HepG2 (cell line): Measurements from ENCODE around the gene TBX6. TPM values are rescaled to one million over a fixed set of nuclear protein-coding genes. Genes with fewer than 3 reads are reported as not detected.

Source experiments
- AHDC1 ChIP-seq: sonication (generic); formaldehyde crosslinking; IDR thresholded peaks from 2 replicates; pipeline ENCODE4 v1.5.1; 2020; ENCODE audit warnings: mild to moderate bottlenecking, missing genetic modification reagents, borderline replicate concordance
- MAZ ChIP-seq, 2 experiments: sonication (generic) in 1 of 2; formaldehyde crosslinking in 1 of 2; IDR thresholded peaks; 2 replicates each; pipeline versions ENCODE4 v1.5.0 to v1.6.1; 2012 to 2020; ENCODE audit warnings: low read depth in 2 of 2, mild to moderate bottlenecking in 2 of 2, borderline replicate concordance in 1 of 2, improper control_type of control experiment in 1 of 2, low read length in 1 of 2, missing genetic modification reagents in 1 of 2, moderate library complexity in 1 of 2
- NFAT5 ChIP-seq: sonication (generic); formaldehyde crosslinking; IDR thresholded peaks from 2 replicates; pipeline ENCODE4 v1.4.0; 2020; ENCODE audit warnings: missing genetic modification reagents
- NFYC ChIP-seq: IDR thresholded peaks from 2 replicates; pipeline ENCODE4 v1.6.1; 2016; ENCODE audit warnings: missing genetic modification reagents, missing compliant biosample characterization
- PCBP2 ChIP-seq: fragments of 200-400 bp; formaldehyde crosslinking; optimal IDR thresholded peaks from 2 replicates; pipeline ENCODE3; 2018; ENCODE audit warnings: low read length, low read depth; ENCODE audit not compliant: poor library complexity, severe bottlenecking
- TMF1 ChIP-seq: sonication (generic); formaldehyde crosslinking; IDR thresholded peaks from 2 replicates; pipeline ENCODE4 v1.8.1; 2022; ENCODE audit warnings: low read depth, missing genetic modification reagents
- TRIM24 ChIP-seq: sonication (generic); formaldehyde crosslinking; IDR thresholded peaks from 2 replicates; pipeline ENCODE4 v1.8.0; 2022; ENCODE audit warnings: mild to moderate bottlenecking, missing genetic modification reagents
- ZNF589 ChIP-seq: sonication (generic); formaldehyde crosslinking; conservative IDR thresholded peaks from 2 replicates; pipeline ENCODE4 v1.8.0; 2022; ENCODE audit warnings: mild to moderate bottlenecking, moderate library complexity, missing genetic modification reagents
- ZSCAN25 ChIP-seq: sonication (generic); formaldehyde crosslinking; IDR thresholded peaks from 2 replicates; pipeline ENCODE4 v1.8.0; 2022; ENCODE audit warnings: mild to moderate bottlenecking, missing genetic modification reagents
- polyA plus RNA-seq, 8 experiments: library from polyadenylated mRNA; depleted of rRNA in 3 of 8; stranded (reverse) in 7 of 8; unstranded in 1 of 8; fragments of >200 nt; fragmentation: Illumina TruSeq in 4 of 8; extraction: Trizol in 4 of 8; gene quantifications; 2 replicates each; pipeline versions ENCODE4 v1.2.1 to v1.2.3, GENCODE V29; 2011 to 2016; ENCODE audit warnings: low read depth in 4 of 8, missing spikeins in 1 of 8, mixed read lengths in 1 of 8; ENCODE audit not compliant: insufficient read depth in 1 of 8
- total RNA-seq, 5 experiments: library from RNA; depleted of rRNA; stranded (reverse); fragments of >200 nt; fragmentation: Illumina TruSeq; extraction: Trizol; gene quantifications; 2 replicates each; pipeline ENCODE4 v1.2.3, GENCODE V29; 2016; ENCODE audit warnings: low read depth in 1 of 5
- TF ChIP-seq, protein P1 (sequence below): fragments of 450-650 bp; IDR thresholded peaks from 2 replicates; pipeline ENCODE4 v1.6.1; 2017; ENCODE audit warnings: mild to moderate bottlenecking
- TF ChIP-seq, protein P2 (sequence below): sonication (generic); formaldehyde crosslinking; IDR thresholded peaks from 2 replicates; pipeline ENCODE4 v1.5.1; 2020; ENCODE audit warnings: missing genetic modification reagents, mild to moderate bottlenecking, borderline replicate concordance

The TBX6 gene
- total and polyA plus RNA-seq, 2 of the 13 experiments (the other 11 are each of a cell fraction or from before 2014, with no cell fraction given), result 0.24 to 0.42 TPM

DNA sequence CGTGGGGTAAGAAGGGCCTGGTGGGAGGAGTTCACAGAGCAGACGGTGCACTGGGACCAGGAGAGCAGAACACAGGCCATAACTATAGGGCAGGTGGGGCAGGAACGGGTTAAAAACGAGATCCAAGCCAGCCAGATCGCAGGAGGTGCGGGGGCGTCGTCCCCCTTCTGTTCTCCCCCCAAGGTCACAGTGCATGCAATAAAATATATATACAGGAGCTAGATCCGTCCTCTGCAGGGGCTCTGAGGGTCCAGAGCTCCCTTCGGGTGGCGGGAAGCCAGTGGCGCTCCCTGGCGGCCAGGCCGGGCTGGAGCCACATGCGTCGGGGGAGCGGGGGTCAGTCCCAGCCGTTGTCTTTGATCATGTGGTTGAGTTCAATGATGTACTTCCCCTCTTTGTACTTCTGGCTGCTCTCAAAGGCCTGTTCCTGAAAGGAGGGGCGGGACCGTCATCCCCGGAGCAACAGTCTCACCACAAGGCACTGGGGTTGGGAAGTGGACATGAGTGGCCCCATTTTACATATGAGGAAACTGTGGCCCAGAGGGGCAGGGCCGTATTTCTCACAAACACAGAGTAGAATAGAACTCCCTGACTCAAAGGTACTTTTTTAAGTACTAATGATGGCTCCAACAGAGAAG, 768 bp upstream of the TBX6 start (continued):
- TF ChIP-seq NFAT5 (CRISPR knock-in tag), result peak; percentile 17; the same call in 1 of the 2 replicates
- peak; percentile 61; the same call in 1 of the 2 replicates for TF ChIP-seq ZSCAN25 (CRISPR knock-in tag)
- TF ChIP-seq TRIM24 (CRISPR knock-in tag), result no peak
- TF ChIP-seq NFYC, result no peak
- no peak for TF ChIP-seq PCBP2
- no peak; the same call in 1 of the 2 replicates for TF ChIP-seq ZNF589 (CRISPR knock-in tag)
- TF ChIP-seq MAZ (IDR thresholded peaks at IDR 0.05; ENCODE audit: borderline replicate concordance, low read depth, low read length), result peak; percentile 91; the same call in 1 of the 2 replicates
- TF ChIP-seq MAZ (CRISPR knock-in tag; IDR thresholded peaks at IDR 0.05; ENCODE audit: low read depth), result no peak
- TF ChIP-seq, protein P1, sequence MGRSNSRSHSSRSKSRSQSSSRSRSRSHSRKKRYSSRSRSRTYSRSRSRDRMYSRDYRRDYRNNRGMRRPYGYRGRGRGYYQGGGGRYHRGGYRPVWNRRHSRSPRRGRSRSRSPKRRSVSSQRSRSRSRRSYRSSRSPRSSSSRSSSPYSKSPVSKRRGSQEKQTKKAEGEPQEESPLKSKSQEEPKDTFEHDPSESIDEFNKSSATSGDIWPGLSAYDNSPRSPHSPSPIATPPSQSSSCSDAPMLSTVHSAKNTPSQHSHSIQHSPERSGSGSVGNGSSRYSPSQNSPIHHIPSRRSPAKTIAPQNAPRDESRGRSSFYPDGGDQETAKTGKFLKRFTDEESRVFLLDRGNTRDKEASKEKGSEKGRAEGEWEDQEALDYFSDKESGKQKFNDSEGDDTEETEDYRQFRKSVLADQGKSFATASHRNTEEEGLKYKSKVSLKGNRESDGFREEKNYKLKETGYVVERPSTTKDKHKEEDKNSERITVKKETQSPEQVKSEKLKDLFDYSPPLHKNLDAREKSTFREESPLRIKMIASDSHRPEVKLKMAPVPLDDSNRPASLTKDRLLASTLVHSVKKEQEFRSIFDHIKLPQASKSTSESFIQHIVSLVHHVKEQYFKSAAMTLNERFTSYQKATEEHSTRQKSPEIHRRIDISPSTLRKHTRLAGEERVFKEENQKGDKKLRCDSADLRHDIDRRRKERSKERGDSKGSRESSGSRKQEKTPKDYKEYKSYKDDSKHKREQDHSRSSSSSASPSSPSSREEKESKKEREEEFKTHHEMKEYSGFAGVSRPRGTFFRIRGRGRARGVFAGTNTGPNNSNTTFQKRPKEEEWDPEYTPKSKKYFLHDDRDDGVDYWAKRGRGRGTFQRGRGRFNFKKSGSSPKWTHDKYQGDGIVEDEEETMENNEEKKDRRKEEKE, result no peak
- no peak for TF ChIP-seq AHDC1 (CRISPR knock-in tag)
- TF ChIP-seq, protein P2, sequence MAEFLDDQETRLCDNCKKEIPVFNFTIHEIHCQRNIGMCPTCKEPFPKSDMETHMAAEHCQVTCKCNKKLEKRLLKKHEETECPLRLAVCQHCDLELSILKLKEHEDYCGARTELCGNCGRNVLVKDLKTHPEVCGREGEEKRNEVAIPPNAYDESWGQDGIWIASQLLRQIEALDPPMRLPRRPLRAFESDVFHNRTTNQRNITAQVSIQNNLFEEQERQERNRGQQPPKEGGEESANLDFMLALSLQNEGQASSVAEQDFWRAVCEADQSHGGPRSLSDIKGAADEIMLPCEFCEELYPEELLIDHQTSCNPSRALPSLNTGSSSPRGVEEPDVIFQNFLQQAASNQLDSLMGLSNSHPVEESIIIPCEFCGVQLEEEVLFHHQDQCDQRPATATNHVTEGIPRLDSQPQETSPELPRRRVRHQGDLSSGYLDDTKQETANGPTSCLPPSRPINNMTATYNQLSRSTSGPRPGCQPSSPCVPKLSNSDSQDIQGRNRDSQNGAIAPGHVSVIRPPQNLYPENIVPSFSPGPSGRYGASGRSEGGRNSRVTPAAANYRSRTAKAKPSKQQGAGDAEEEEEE (CRISPR knock-in tag), result 0 out of 2 replicates have a peak, but pooled peaks have one; percentile 88
- TF ChIP-seq TMF1 (CRISPR knock-in tag), result no peak
